ENCODE measurements around the gene MFSD11.
A peak's percentile ranks its signal among the peaks of the same experiment; 100 is the strongest.
"Not testable (repeated sequence)": the region's sequence is repeated elsewhere in the genome, so short reads cannot be mapped to it uniquely, and the experiment has no call there.

MFSD11 gene

GRCh38 chr17:76709077-76709950, 28.6 kb upstream of the MFSD11 start:
- no peak for DNase-seq (ENCODE audit: low read depth)

GRCh38 chr17:76709951-76710862, 27.7 kb upstream of the MFSD11 start:
- DNase-seq (ENCODE audit: low read depth), result not testable (repeated sequence)

GRCh38 chr17:76710863-76711611, 26.9 kb upstream of the MFSD11 start, which contains the start of gene MXRA7:
MXRA7 (minus strand) TSS chr17:76710965; CDS start chr17:76710946, 19 bp downstream.
- peak; percentile 45 for DNase-seq (ENCODE audit: low read depth)

- not testable (repeated sequence) for DNase-seq (ENCODE audit: low read depth)
Observed at GRCh38 chr17:76712321-76712720, 25.6 kb upstream of the MFSD11 start.

GRCh38 chr17:76713765-76714164, 24.2 kb upstream of the MFSD11 start:
- DNase-seq (ENCODE audit: low read depth), result no peak

GRCh38 chr17:76714336-76714735, 23.6 kb upstream of the MFSD11 start:
- DNase-seq (ENCODE audit: low read depth), result no peak

- peak; percentile 60 for DNase-seq (ENCODE audit: low read depth)
Observed at GRCh38 chr17:76714822-76715495, 23.0 kb upstream of the MFSD11 start.

GRCh38 chr17:76715496-76715830, 22.5 kb upstream of the MFSD11 start:
- DNase-seq (ENCODE audit: low read depth), result no peak

- DNase-seq (ENCODE audit: low read depth), result peak; percentile 47
Observed at GRCh38 chr17:76716146-76716838, 21.6 kb upstream of the MFSD11 start.

- no peak for DNase-seq (ENCODE audit: low read depth)
Observed at GRCh38 chr17:76716839-76717215, 21.1 kb upstream of the MFSD11 start.

- DNase-seq (ENCODE audit: low read depth), result no peak
Observed at GRCh38 chr17:76718516-76718915, 19.4 kb upstream of the MFSD11 start.

- DNase-seq (ENCODE audit: low read depth), result no peak
Observed at GRCh38 chr17:76720211-76720610, 17.7 kb upstream of the MFSD11 start.

GRCh38 chr17:76720941-76721340, 17.0 kb upstream of the MFSD11 start:
- DNase-seq (ENCODE audit: low read depth), result no peak

- DNase-seq (ENCODE audit: low read depth), result no peak
Observed at GRCh38 chr17:76721463-76721862, 16.5 kb upstream of the MFSD11 start.

GRCh38 chr17:76722279-76722678, 15.6 kb upstream of the MFSD11 start:
- no peak for DNase-seq (ENCODE audit: low read depth)

GRCh38 chr17:76722977-76723376, 14.9 kb upstream of the MFSD11 start:
- not testable (repeated sequence) for DNase-seq (ENCODE audit: low read depth)

- no peak for DNase-seq (ENCODE audit: low read depth)
Observed at GRCh38 chr17:76723812-76724211, 14.1 kb upstream of the MFSD11 start.

GRCh38 chr17:76725580-76726230, 12.2 kb upstream of the MFSD11 start:
- DNase-seq (ENCODE audit: low read depth), result peak; percentile 56

GRCh38 chr17:76726231-76726775, 11.6 kb upstream of the MFSD11 start, which contains the start of gene JMJD6:
JMJD6 (minus strand) TSS chr17:76726606; CDS start chr17:76726475, 131 bp downstream.
- peak; percentile 91 for DNase-seq (ENCODE audit: low read depth)

All from activated T-helper 1 cell treated with Interleukin-2 at 50 U/mL for 16 hours (primary cell).